SK-N-SH treated with all-trans-retinoic acid at 6 μM for 48 hours (cell line): ENCODE measurements around the gene TNRC6B.

Experiments used
- BACH2 ChIP-seq: fragments of 250-450 bp; sonication (Bioruptor Pico); IDR thresholded peaks from 2 replicates; pipeline ENCODE4 v1.9.0; 2021; ENCODE audit warnings: mild to moderate bottlenecking, borderline replicate concordance
- CSRNP3 ChIP-seq: fragments of 250-450 bp; sonication (Bioruptor Pico); IDR thresholded peaks from 2 replicates; pipeline ENCODE4 v1.5.1; 2021; ENCODE audit warnings: mild to moderate bottlenecking, moderate library complexity
- ISL1 ChIP-seq: fragments of 250-450 bp; sonication (Bioruptor Pico); IDR thresholded peaks from 2 replicates; pipeline ENCODE4 v2.1.2; 2022; ENCODE audit warnings: mild to moderate bottlenecking, moderate library complexity
- PATZ1 ChIP-seq: fragments of 250-450 bp; sonication (Bioruptor Pico); IDR thresholded peaks from 2 replicates; pipeline ENCODE4 v1.8.0; 2020; ENCODE audit warnings: mild to moderate bottlenecking, moderate library complexity, borderline replicate concordance
- POU6F1 ChIP-seq: fragments of 250-450 bp; sonication (Bioruptor Pico); IDR thresholded peaks from 2 replicates; pipeline ENCODE4 v1.8.0; 2021; ENCODE audit warnings: low read depth, mild to moderate bottlenecking, moderate library complexity, borderline replicate concordance
- PPARA ChIP-seq: fragments of 250-450 bp; sonication (Bioruptor Pico); IDR thresholded peaks from 2 replicates; pipeline ENCODE4 v1.5.0; 2020; ENCODE audit warnings: mild to moderate bottlenecking, borderline replicate concordance
- RARB ChIP-seq: fragments of 250-450 bp; sonication (Bioruptor Pico); IDR thresholded peaks from 2 replicates; pipeline ENCODE4 v1.8.0; 2021; ENCODE audit warnings: mild to moderate bottlenecking, moderate library complexity
- TOX ChIP-seq: fragments of 250-450 bp; sonication (Bioruptor Pico); IDR thresholded peaks from 2 replicates; pipeline ENCODE4 v1.8.0; 2021; ENCODE audit warnings: mild to moderate bottlenecking, moderate library complexity, borderline replicate concordance
- ZC3H10 ChIP-seq: fragments of 250-450 bp; sonication (Bioruptor Pico); IDR thresholded peaks from 2 replicates; pipeline ENCODE4 v1.5.1; 2021; ENCODE audit warnings: mild to moderate bottlenecking, moderate library complexity
- ZFP3 ChIP-seq: fragments of 250-450 bp; sonication (Bioruptor Pico); IDR thresholded peaks from 2 replicates; pipeline ENCODE4 v1.5.0; 2020; ENCODE audit warnings: mild to moderate bottlenecking, moderate library complexity
- ZFP30 ChIP-seq: fragments of 450-650 bp; formaldehyde crosslinking; IDR thresholded peaks from 2 replicates; pipeline ENCODE4 v1.5.0; 2022; ENCODE audit warnings: mild to moderate bottlenecking, moderate library complexity
- ZNF565 ChIP-seq: fragments of 450-650 bp; formaldehyde crosslinking; conservative IDR thresholded peaks from 2 replicates; pipeline ENCODE4 v1.5.0; 2020; ENCODE audit warnings: low read depth, mild to moderate bottlenecking, moderate library complexity
- ZNF8 ChIP-seq: fragments of 450-650 bp; formaldehyde crosslinking; IDR thresholded peaks from 2 replicates; pipeline ENCODE4 v1.5.0; 2020; ENCODE audit warnings: mild to moderate bottlenecking, moderate library complexity

GRCh38 chr22:40211476-40212054 is 33.8 kb downstream of the TNRC6B start:
- TF ChIP-seq RARB (no peak), ZNF565 (CRISPR knock-in tag) (no peak), TOX (CRISPR knock-in tag) (no peak), ISL1 (CRISPR knock-in tag) (no peak), ZNF8 (CRISPR knock-in tag) (no peak), POU6F1 (CRISPR knock-in tag) (no peak), ZFP30 (CRISPR knock-in tag) (no peak), ZC3H10 (CRISPR knock-in tag) (no peak), CSRNP3 (CRISPR knock-in tag) (no peak), PATZ1 (CRISPR knock-in tag) (no peak), PPARA (CRISPR knock-in tag) (no peak), ZFP3 (no peak), BACH2 (no peak)
